Measurements from ENCODE around the gene SLC22A8.
"Not testable (repeated sequence)": the region's sequence is repeated elsewhere in the genome, so short reads cannot be mapped to it uniquely, and the experiment has no call there.

The SLC22A8 gene

DNA sequence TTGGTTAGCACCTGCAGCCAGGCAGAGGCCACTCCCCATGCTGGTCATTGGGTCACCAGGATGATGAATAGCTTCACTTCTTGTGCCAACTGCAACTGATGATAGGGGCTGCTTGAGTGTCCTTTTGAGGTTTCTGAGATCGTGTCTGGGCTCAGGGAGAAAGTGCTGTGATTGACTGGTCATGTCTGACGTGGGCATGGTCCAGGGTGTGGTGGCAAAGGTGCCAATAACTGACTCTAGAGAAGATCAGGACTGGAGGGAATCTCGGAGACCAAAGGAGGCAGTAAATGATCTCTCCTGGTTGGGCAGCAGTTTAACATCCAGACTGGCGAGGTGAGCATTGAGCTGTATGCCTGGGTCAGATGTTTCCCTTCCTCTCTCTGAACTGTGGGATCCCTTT lies 20.9 kb downstream of the SLC22A8 start:
- no peak for DNase-seq

DNA sequence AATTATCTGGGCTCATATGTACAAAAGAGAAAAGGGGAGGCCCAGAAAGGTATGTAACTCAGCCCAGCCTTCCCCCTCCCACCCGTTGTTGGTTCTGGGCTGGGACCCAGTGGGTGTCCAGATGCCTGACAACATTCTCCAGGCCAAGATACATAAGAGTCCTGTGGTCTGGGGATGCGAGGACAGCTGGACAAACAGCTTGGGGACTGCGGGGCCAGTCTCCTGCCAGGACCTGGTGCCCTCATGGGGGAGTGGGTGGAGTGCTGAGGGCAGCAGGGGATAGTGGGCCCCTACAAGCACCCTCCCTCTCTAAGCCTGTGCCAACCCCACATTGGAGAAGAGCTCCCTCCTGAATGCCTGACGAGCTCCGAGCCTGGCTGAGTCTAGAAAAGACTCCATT lies 27.4 kb downstream of the SLC22A8 start:
- no peak for DNase-seq

DNA sequence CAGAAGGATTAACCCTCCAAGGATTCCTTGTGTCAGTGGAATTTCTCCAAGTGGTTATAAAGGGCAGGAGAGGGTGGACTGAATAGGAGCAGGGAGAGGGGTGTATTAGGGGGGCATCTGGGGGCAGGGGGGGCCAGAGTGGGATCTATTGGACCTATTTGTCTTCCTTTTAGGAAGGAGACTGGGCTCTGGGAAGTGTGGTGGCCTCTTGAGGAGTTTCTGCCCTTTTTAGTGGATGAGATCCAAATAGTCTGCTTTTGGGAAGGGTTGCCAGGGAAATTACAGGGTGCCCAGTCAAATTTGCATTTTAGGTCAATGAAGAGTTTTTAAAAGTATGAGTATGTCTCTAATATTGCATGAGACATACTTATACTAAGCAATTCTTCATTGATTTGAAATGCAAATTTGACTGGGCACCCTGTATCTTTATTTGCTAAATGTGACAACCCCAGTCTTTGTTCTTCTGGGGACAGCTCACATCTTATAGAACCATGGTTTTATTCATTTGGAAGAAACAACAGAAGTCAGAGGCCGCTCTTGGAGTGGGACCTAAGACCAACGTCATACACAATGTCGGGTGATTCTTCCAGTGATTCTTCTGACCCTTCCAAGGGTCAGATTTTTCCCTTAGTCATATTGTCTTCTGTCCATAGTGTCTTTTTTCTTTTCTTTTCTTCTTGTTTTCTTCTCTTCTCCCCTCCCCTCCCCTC lies 30.4 kb downstream of the SLC22A8 start:
- DNase-seq = peak in 6 of 58 donors; percentile 10 to 54 (median 24)

DNA sequence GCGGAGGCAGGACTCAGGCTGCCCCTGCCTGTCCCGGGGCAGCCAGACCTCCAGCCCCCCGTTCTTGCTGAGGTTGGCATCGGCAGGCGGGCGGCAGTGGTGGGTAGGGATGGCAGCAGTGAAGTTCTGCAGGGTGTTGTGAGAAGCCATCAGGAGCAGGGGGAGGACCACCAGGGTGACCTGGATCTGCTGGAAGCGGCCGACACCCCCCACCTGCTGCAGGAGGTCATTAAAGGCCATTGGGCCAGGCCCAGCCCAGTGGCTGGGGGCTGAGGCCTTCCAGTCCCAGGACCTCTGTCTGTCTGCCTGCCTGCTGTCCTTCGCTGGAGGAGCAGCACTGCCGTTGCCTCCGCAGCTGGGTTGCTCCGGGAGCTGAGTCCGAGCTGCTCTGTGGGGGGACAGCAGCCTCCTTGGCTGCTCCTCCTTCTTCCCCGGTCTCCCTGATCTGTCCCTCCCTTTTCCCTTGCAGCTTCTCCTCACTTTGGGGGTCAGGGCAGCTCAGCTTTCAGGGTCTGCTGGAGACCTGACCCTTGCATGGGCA lies 31.1 kb downstream of the SLC22A8 start, which contains the start of gene SLC22A6:
TSS of gene SLC22A6 (minus strand) at position 517 of the 541 bp plus-strand sequence. CDS start at position 240, 277 bp downstream.
- DNase-seq = peak in 2 of 58 donors; percentile 16 to 20

DNA sequence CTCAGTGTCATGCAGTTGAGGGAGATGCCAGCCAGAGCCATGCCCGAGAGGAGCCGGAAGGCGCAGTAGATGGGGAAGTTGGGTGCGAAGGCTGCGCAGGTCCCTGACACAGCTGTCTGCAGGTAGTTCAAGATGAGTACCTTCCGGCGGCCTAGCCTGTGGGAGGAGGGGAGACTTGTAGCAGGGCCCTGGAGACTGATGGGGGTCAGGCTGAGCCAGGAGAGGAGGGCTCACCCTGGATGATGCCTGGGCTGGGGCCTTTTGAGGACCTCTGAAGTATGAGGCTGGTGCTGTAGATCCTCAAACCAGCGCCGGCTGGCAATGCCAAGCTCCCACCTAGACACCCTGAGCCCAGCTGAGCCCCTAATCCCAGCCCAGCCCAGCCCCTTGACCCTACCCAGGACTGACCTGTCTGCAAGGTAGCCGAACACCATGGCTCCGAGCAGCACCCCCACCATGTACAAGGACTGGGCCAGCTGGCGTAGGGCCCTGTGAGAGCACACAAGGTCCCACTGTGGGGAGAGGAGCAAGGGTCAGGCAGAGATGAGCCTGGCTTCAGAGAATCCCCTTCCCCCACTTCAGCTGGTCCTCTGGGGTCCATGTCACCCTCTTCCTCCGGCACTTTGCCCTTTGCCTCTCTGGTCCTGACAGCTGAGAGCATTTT lies 32.0 kb downstream of the SLC22A8 start:
- no peak for DNase-seq

DNA sequence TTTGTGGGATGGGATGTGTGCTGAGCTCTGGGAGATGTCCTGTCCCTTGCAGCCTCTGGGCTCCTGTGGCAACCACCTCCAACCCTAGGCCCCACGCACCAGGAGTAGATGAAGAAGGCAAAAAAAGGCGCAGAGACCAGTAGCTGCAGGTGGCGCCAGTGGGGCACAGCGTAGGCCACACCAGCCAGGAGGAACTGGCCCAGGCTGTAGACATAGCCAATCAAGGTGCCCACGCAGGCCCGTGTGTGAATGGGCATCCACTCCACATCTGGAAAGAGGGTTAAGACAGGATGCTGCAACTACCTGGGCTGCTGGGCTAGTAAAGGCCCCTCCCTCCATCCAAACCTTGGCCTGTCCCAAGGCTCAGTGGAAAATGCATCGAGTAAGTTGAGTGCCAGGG lies 33.9 kb downstream of the SLC22A8 start:
- DNase-seq = no peak

DNA sequence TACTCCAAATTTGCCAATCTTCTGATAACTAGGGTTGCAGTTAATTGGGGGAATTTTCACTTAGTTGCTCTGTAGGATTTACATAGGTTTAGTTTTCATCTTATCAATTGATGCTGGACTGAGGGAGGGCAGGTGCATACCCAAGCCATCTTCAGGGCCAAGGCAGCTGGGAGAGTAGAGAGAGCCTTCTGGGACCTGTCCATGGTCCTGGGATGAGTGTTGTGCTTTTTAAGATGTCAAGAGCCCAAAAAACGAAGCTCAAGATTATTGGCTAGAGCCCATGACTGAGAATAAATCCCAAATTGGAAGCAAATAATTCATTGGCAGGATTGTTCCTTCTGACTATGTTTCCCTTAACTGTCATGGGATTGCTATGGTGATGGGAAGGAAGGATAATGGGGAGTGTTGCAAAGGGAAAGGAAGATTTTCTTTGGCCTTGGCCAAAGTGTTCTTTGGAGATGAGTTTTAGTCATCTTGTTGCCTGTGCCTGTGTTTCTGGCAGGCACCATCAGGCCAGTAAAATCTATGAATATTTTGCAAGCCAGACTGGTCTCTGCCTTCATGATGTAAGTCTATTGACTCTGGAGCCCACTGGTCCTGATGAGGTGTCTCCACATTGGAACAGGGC lies 35.4 kb downstream of the SLC22A8 start:
- no peak for DNase-seq

DNA sequence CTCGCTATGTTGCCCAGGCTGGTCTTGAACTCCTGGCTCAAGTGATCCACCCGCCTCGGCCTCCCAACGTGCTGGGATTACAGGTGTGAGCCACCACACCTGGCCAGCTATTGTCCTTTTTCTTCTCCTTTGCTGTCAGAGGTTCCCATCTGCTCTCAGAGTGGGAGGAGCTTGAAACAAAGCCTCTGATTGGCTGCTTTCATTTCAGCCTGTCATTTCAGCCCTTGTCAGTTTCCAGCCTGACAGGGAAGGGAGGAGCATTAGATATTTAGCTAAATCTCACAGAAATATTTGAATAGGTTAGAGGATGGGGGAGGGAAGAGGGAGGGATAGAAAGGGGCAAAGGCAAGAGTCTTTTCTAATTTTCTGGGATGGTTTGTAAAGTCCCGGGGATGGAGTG lies 39.5 kb downstream of the SLC22A8 start:
- DNase-seq = no peak

DNA sequence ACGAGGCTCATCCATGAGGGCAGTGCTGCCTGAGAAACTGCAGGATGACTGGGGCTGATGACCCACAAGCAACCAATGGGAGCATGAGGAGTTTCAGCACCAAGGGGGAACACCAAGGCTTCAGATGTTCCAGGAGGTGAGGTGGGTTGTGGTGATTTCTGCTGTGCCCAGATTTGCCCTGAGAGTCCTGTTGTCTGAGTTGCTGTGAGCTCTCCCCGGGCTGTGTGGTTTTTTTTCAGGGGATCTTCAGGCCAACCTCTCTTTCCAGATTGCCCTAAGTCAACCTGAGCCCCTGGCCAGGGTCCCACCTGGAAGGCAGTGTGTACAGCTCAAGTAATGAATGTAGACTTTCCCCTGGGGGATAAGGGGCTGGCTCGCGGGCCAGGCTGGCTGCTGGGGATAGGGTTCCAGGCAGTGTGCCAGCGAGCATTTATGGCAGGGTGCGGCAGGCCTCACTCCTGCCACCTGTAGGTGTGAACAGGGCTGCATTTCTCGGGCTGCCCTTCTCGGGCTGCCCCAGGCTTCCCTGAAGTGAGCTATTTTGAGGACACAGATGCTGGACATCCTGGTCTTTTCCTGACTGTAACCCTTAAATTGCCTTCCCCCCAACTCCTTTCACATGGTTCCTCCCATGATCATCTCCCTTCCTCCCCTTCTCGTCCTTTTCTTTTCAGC lies 40.7 kb downstream of the SLC22A8 start:
- DNase-seq = peak in 6 of 58 donors; percentile 8 to 24 (median 10)

DNA sequence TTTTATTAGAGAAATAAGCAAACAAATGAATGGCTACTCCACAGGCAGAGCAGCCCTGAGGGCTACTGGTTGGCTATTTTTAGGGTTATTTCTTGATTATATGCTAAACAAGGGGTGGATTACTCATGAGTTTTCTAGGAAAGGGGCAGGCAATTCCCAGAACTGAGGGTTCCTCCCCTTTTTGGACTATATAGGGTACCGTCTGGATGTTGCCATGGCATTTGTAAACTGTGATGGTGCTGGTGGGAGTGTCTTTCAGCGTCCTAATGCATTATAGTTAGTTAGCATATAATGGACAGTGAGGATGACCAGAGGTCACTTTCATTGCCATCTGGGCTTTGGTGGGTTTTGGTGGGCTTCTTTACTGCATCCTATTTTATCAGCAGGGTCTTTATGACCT lies 50.1 kb downstream of the SLC22A8 start:
- no peak for DNase-seq

DNA sequence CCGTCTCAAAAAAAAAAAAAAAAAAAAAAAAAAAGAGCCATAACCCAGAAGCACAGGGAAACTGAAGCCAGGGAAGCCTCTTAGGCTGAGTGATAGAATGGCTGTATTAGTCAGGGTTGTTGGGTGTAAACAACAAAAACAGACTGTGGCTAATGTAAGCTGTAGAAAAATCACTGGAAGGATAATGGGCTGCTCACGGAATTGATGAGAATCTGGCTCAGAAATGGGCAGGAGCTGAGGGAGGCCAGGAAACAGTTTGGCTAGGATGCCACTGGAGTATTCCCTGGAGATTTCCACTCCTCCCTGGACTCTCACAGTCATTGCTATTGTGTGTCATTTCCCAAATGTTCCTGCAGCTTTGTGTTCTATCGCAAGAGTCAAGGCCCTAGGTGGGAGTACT lies 53.2 kb downstream of the SLC22A8 start:
- no peak for DNase-seq

DNA sequence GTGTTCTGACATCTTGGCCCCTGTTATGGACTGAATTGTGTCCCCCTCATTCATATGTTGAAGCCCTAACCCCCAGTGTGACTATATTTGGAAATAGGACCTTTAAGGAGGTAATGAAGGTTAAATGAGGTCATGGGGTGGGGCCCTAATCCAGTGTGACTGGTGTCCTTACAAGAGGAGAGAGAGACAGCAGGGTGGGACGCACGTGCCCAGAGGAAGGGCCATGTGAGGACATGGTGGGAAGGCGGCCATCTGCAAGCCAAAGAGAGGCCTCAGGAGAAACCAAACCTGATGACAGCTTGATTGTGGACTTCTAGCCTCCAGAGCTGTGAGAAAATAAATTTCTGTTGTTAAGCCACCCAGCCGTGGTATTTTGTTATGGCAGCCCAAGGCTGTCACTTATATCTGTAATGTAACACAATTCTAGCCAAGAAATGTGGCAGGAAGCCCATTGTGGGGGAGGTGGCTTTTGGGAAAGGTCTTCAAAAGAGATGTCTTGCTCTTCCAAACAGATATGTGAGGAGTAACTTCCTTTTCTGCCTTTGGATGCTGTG lies 54.5 kb downstream of the SLC22A8 start:
- DNase-seq = no peak

DNA sequence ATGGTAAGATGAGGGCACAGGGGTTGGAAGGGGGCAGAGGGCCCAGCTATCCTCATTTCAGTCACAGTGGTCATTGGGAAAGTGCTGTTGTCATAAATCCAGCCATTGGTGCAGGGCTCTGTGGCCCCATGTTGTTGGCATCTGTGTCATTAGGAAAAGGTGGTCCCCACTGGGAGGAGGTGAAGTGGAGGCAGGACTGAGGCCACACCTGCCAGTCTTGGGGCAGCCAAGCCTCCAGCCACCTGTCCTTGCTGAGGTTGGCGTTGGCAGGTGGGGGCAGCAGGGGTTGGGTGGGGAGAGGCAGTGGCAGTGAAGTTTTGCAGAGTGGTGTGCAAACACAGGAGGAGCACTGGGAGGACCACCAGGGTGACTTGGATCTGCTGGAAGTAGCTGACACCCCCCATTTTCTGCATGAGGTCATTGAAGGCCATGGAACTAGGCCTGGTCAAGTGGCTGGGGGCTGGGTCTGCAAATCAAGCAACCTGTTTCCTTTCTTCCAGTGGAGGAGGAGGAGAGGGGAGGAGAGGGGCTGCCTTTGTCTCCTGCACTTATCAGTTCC lies 56.1 kb downstream of the SLC22A8 start:
- DNase-seq = no peak

DNA sequence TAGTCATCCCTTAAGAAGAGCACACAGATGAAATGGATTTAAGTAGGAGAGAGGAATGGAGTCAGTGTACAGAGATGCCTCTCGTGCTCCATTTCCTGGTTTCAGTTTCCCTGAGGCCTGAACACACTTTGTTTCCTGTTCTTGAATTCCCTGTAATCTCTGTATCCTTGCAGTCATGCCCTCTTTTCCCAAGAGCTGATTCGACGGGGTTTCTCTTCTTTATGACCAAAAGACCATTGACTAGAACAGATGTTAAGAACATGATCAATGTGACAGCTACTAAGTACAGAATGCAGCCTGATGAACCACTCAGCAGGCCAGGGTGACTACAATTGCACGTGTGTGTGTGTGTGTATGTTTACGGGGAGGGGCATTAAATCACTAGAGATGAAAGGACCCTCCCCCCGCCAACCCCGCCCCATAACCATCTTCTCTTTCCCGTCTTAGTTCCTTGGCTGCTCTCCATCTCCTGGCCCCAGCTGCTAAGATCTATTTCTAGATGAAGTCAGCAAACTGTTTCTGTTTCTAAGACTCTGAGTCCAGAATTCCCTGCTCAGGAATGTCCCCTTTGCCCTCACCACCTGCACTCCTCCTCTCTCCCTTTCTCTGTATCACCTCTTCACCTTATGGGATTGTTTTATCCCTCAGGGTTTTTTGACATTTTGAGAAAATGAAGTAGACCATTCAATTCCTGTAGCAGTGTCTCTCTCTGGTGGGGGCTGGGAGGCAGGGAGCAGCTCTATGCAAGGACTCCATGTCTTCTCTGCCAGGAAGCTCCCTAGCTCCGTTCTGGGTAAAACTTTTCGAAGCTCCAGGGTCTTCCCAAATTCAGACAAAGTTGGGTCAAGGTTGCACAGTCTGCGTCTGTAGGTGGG lies 56.9 kb downstream of the SLC22A8 start:
- peak in 5 of 58 donors; percentile 8 to 58 (median 20) for DNase-seq

DNA sequence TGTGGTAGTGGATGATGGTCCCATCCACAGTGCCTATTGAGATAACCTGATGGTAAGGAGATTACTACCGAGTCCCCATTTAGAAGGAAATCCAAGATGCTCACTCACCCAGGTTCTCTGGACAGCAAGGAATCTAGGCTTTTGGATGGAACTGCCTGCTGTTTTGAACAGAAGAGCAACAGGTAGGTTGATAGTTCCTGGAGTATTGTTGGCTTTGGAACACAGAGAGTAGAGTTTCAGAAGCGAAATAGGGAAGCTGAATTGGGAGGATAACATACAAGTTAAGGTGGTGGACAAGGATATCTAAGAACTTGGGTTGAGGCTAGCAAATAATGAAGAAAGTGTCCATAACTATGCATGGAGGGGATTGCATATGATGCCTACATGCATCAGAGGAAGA lies 58.5 kb downstream of the SLC22A8 start:
- DNase-seq = no peak

DNA sequence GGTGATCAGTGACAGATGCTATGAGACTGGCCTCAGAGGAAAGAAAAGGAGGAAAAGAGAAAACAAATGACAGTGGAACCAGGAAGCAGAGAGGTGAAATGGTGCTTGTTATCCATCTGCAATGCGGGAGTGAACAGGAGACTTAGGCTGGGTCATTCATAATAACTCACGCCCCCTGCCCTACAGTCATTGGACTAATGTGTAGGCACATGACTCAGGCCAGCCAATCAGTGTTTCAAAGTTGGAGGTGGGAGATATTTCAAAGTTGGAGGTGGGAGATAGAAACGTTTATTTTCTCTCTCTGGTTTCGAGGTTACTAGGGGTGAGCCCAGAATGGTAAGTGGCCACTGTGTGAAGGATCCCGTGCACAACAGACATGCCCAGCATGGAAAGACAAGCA lies 61.2 kb downstream of the SLC22A8 start:
- no peak for DNase-seq

DNA sequence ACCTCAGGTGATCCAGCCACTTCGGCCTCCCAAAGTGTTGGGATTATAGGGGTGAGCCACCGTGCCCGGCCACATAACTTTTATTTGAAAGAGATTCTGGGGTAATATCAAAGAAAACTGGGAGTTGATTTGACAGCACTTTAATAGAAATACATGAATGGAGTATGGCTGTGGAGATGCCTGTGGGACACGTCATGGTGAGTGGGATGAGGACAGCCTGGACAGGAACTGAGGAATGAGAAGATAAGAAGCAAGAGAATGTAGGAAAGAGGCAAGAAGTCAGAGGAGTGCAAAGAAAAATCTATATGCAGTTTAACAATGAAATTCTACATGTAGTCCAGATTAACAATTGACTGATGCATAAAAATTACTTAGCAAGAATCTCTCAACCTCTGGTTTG lies 61.8 kb downstream of the SLC22A8 start:
- no peak for DNase-seq

DNA sequence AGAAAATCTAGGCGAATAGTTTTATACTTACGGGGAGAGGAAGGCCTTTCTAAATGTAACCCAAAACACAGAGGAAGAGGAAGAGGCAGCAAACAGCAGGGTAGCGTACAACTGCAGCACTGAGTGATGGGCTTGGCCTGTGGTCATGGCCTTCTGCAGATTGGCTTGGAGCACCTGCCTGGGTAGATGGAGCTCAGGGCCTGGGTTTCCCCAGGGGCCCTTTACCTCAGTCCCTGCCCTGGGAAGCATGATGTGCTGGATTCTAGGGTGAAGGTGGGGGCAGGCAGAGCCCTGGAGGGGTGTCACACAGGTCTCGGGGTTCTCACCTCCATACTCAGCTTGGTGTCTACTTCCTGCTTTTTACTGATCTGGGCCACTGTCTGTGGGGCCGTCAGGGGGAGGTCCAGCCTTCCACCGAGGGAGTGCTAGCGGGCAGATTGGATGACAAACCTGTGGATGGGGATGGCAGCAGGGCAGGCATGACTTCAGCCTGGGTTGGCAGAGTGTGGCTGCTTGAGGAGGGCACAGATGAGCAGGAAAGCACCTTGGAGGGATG lies 66.8 kb downstream of the SLC22A8 start:
- no peak for DNase-seq

DNA sequence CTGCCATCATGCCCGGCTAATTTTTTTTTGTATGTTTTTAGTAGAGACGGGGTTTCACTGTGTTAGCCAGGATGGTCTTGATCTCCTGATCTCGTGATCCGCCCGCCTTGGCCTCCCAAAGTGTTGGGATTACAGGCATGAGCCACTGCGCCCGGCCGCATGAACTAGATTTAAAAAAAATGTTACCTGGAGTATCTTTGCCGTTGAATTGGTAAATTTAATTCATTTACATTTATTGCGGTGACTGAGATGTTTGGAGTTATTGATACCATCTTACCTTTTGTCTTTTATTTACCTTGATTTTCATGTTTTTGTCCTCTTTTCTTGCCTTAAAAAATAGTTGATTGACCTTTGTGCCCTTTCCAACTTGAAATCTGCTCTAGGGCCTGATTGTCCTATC lies 70.1 kb downstream of the SLC22A8 start:
- DNase-seq = not testable (repeated sequence)
